PFSK-1 (cell line): ENCODE results near the gene ARNT2.

Experiments used
- POLR2AphosphoS5 ChIP-seq: IDR thresholded peaks from 2 replicates; pipeline ENCODE4 v1.6.1; 2012; ENCODE audit warnings: low read depth, mild to moderate bottlenecking, control low read depth, low read length, moderate library complexity
- SIN3A ChIP-seq: IDR thresholded peaks from 2 replicates; pipeline ENCODE4 v1.6.1; 2012; ENCODE audit warnings: mild to moderate bottlenecking, low read length, moderate library complexity, borderline replicate concordance; ENCODE audit not compliant: insufficient read depth
- TAF1 ChIP-seq: IDR thresholded peaks from 2 replicates; pipeline ENCODE4 v1.6.1; 2012; ENCODE audit warnings: low read length, control low read depth, borderline replicate concordance; ENCODE audit not compliant: insufficient read depth
- TF ChIP-seq, protein P1 (sequence below), 2 experiments: IDR thresholded peaks; 2 replicates each; pipeline versions ENCODE4 v1.6.1 to v1.8.0; 2011 to 2012; ENCODE audit warnings: low read depth in 2 of 2, low read length in 2 of 2, control low read depth in 1 of 2, inconsistent platforms in 1 of 2, mild to moderate bottlenecking in 1 of 2, moderate library complexity in 1 of 2; ENCODE audit not compliant: insufficient read depth in 1 of 2

DNA sequence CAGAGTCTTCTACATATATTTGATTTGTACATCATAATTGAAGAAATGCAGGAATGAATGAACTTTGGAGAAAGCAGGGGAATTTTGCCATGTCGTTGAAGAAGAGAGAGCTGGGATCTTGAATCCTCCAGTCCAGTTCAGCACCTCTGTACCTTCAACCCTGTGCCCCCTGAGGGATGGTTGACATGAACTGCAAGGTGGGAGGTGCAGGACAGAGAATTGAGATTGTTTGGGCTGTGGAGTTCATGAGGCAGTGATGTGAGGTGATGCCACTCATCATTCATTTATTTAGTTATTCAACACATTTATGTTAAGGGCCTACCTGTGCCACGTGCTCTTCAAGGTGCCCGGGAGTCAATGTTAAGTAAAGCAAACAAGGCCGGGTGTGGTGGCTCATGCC lies 104.6 kb downstream of the ARNT2 start:
- no peak for TF ChIP-seq TAF1
- no peak for TF ChIP-seq POLR2AphosphoS5
- TF ChIP-seq SIN3A: no peak
- TF ChIP-seq, protein P1, sequence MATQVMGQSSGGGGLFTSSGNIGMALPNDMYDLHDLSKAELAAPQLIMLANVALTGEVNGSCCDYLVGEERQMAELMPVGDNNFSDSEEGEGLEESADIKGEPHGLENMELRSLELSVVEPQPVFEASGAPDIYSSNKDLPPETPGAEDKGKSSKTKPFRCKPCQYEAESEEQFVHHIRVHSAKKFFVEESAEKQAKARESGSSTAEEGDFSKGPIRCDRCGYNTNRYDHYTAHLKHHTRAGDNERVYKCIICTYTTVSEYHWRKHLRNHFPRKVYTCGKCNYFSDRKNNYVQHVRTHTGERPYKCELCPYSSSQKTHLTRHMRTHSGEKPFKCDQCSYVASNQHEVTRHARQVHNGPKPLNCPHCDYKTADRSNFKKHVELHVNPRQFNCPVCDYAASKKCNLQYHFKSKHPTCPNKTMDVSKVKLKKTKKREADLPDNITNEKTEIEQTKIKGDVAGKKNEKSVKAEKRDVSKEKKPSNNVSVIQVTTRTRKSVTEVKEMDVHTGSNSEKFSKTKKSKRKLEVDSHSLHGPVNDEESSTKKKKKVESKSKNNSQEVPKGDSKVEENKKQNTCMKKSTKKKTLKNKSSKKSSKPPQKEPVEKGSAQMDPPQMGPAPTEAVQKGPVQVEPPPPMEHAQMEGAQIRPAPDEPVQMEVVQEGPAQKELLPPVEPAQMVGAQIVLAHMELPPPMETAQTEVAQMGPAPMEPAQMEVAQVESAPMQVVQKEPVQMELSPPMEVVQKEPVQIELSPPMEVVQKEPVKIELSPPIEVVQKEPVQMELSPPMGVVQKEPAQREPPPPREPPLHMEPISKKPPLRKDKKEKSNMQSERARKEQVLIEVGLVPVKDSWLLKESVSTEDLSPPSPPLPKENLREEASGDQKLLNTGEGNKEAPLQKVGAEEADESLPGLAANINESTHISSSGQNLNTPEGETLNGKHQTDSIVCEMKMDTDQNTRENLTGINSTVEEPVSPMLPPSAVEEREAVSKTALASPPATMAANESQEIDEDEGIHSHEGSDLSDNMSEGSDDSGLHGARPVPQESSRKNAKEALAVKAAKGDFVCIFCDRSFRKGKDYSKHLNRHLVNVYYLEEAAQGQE (IDR thresholded peaks at IDR 0.05; ENCODE audit: insufficient read depth in 1 of 2, low read depth in 2 of 2, low read length in 2 of 2): no peak
